Loucy (cell line): ENCODE results near the gene ERC1.

Experiments used
- H2AFZ ChIP-seq: fragments of 200-600 bp; sonication (generic); 2 replicates; pipeline ENCODE4 v1.6.0; 2016; ENCODE audit warnings: antibody characterized with exemption, mild to moderate bottlenecking, low read length, moderate library complexity
- H3F3A ChIP-seq: fragments of 200-600 bp; 2 replicates; pipeline ENCODE4 v1.6.0; 2016; ENCODE audit warnings: antibody characterized with exemption, low read depth, mild to moderate bottlenecking
- H3K27me3 ChIP-seq: fragments of 200-600 bp; sonication (generic); 2 replicates; pipeline ENCODE4 v1.6.1; 2014; ENCODE audit warnings: low read length, mild to moderate bottlenecking; ENCODE audit not compliant: insufficient read depth, poor library complexity, severe bottlenecking
- H3K36me3 ChIP-seq: fragments of 200-600 bp; sonication (generic); 2 replicates; pipeline ENCODE4 v1.6.1; 2016; ENCODE audit warnings: low read length; ENCODE audit not compliant: insufficient read depth
- H3K4me1 ChIP-seq: fragments of 200-600 bp; sonication (generic); 2 replicates; pipeline ENCODE4 v1.5.1; 2014; ENCODE audit warnings: low read length, mild to moderate bottlenecking; ENCODE audit not compliant: insufficient read depth, poor library complexity, severe bottlenecking
- H3K4me2 ChIP-seq: fragments of 200-600 bp; sonication (generic); 2 replicates; pipeline ENCODE4 v1.6.0; 2014; ENCODE audit warnings: antibody characterized with exemption, low read length, low read depth, mild to moderate bottlenecking; ENCODE audit not compliant: poor library complexity, severe bottlenecking
- H3K4me3 ChIP-seq: fragments of 200-600 bp; sonication (generic); 2 replicates; pipeline ENCODE4 v1.5.1; 2014; ENCODE audit warnings: low read length, mild to moderate bottlenecking, mixed read lengths; ENCODE audit not compliant: poor library complexity, severe bottlenecking
- H3K79me2 ChIP-seq: fragments of 200-600 bp; sonication (generic); 2 replicates; pipeline ENCODE4 v1.6.1; 2014; ENCODE audit warnings: low read length; ENCODE audit not compliant: insufficient read depth
- H3K9ac ChIP-seq: fragments of 200-600 bp; sonication (generic); 2 replicates; pipeline ENCODE4 v1.6.0; 2014; ENCODE audit warnings: mild to moderate bottlenecking, low read depth, low read length, moderate library complexity; ENCODE audit not compliant: poor library complexity, severe bottlenecking
- H3K9me2 ChIP-seq: fragments of 200-600 bp; sonication (generic); replicated peaks from 2 replicates; pipeline ENCODE4 v1.6.1; 2016; ENCODE audit warnings: low read depth, low read length, mixed read lengths
- H3K9me3 ChIP-seq: fragments of 200-600 bp; sonication (generic); 2 replicates; pipeline ENCODE4 v1.6.1; 2014; ENCODE audit warnings: mild to moderate bottlenecking, antibody characterized with exemption, low read length, low read depth; ENCODE audit not compliant: insufficient read depth
- H4K20me1 ChIP-seq: fragments of 200-600 bp; sonication (generic); 2 replicates; pipeline ENCODE4 v1.6.0; 2014; ENCODE audit warnings: antibody characterized with exemption, low read length, mild to moderate bottlenecking; ENCODE audit not compliant: insufficient read depth, poor library complexity, severe bottlenecking
- CTCF ChIP-seq: fragments of 200-600 bp; sonication (generic); conservative IDR thresholded peaks from 2 replicates; pipeline ENCODE4 v1.5.1; 2014; ENCODE audit warnings: mild to moderate bottlenecking, antibody characterized with exemption, low read length
- EZH2phosphoT487 ChIP-seq: fragments of 200-600 bp; IDR thresholded peaks from 2 replicates; pipeline ENCODE4 v1.6.1; 2018; ENCODE audit warnings: antibody characterized with exemption, mild to moderate bottlenecking, moderate library complexity, borderline replicate concordance

Gene ERC1

DNA sequence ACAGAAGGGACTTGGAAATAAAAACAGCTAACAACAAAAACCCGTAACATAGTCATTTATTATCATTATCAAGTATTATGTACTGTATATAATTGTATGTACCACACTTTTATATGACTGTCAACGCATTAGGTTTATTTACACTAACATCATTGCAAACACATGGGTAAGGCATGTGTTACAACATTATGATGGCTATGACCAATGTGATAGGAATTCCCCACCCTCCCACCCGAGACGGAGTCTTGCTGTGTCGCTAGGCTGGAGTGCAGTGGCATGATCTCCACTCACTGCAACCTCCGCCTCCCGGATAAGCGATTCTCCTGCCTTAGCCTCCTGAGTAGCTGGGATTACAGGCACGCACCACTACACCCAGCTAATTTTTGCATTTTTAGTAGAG lies 82.6 kb downstream of the ERC1 start:
- TF ChIP-seq EZH2phosphoT487 (no peak), CTCF (no peak)
- H4K20me1 ChIP-seq: no peaks in the 10 kb centered on the region
- H3K79me2 ChIP-seq: peaks cover 14% of the 10 kb centered on the region; the same call in 1 of the 2 replicates

DNA sequence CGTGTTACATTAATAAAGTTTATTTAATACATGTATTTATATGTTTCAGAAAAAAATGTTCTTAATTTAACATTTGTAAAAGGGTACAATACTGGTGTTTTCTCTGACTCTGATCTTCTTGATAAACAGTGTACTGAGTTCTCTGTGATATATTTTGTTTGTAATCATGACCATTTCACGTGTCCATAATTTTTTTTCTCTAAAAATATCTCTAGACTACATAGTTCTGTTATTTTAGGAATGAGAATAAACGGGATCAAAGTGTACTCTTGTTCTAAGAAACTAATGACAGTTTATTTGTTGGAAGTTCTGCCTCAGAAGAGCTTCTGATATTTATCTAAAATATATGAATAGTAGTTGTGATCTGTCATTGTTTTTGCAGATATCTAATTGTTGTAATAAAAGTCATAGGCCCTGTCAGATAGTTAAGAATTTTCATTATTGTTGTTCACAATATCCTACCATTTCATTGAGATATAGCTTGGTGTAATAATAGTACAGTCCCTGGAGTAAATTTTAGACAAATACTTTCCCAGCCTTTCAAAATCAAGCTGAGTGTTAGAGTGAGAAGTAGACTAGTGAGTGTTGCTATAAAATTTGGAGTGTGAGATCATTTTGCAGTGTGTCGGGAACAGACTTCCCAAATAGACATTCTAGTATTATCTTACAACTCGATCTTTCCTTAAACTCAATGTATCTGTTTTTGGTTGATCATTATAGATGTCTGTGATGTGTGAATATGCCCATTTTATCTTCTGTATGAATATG lies 86.2 kb downstream of the ERC1 start:
- no peak overlapping the region for H3K4me3 ChIP-seq
- H3K27me3 ChIP-seq: no peaks in the 10 kb centered on the region
- H2AFZ ChIP-seq: no peak overlapping the region
- H3K9me3 ChIP-seq: no peaks in the 10 kb centered on the region
- H4K20me1 ChIP-seq: no peaks in the 10 kb centered on the region
- no peak overlapping the region for H3K9ac ChIP-seq
- H3K4me1 ChIP-seq: no peaks in the 10 kb centered on the region
- no peaks in the 10 kb centered on the region for H3K9me2 ChIP-seq
- peaks cover 3% of the 10 kb centered on the region; the same call in 1 of the 2 replicates for H3K79me2 ChIP-seq
- no peak for TF ChIP-seq CTCF
- TF ChIP-seq EZH2phosphoT487: no peak
- no peak overlapping the region for H3K4me2 ChIP-seq
- no peaks in the 10 kb centered on the region for H3K36me3 ChIP-seq
- no peaks in the 10 kb centered on the region for H3F3A ChIP-seq

More for the DNA sequence above, 82.6 kb downstream of the ERC1 start:
- no peaks in the 10 kb centered on the region for H3K36me3 ChIP-seq
- no peaks in the 10 kb centered on the region for H3K9me3 ChIP-seq
- H3K9ac ChIP-seq: no peak overlapping the region
- no peaks in the 10 kb centered on the region for H3K4me1 ChIP-seq
- no peaks in the 10 kb centered on the region for H3K27me3 ChIP-seq
- no peaks in the 10 kb centered on the region for H3K9me2 ChIP-seq
- no peak overlapping the region for H2AFZ ChIP-seq
- H3K4me3 ChIP-seq: no peak overlapping the region
- H3K4me2 ChIP-seq: no peak overlapping the region
- H3F3A ChIP-seq: no peaks in the 10 kb centered on the region

GRCh38 chr12:1078002-1078401 lies 87.0 kb downstream of the ERC1 start:
- no peak for TF ChIP-seq CTCF
- no peak for TF ChIP-seq EZH2phosphoT487
- Histone ChIP-seq H3K36me3 (no peaks in the 10 kb centered on the region), H3K4me1 (no peaks in the 10 kb centered on the region), H3F3A (peaks cover under 1% of the 10 kb centered on the region; the same call in 1 of the 2 replicates), H3K4me2 (no peak overlapping the region), H4K20me1 (no peaks in the 10 kb centered on the region), H3K27me3 (no peaks in the 10 kb centered on the region), H3K4me3 (no peak overlapping the region), H3K9me2 (no peaks in the 10 kb centered on the region), H3K9ac (no peak overlapping the region), H3K9me3 (no peaks in the 10 kb centered on the region), H3K79me2 (0 out of 2 replicates have a peak, but pooled peaks cover 3% of the 10 kb centered on the region), H2AFZ (no peak overlapping the region)
